K562 (cell line): Measurements from ENCODE around the gene PRRG4. TPM values are rescaled to one million over a fixed set of nuclear protein-coding genes. Genes with fewer than 3 reads are reported as not detected.

Source experiments
- ATAC-seq: fragments of 200-7000 bp; cut with Tn5 transposase; 3 replicates; pipeline ENCODE4 v1.9.1; 2020; ENCODE audit warnings: moderate library complexity
- BruUV-seq: library from RNA; stranded (reverse); fragments of 400-500 nt; replicated peaks from 2 replicates; lab custom pipeline; 2021; lab: Mats Ljungman, UMichigan
- CTCF ChIA-PET: fragments of 300-600 bp; formaldehyde crosslinking; extraction: SDS; loops from one replicate; lab custom pipeline; 2021; ENCODE audit warnings: low intra/inter-chr PET ratio; lab: Yijun Ruan, JAX
- POLR2A ChIA-PET: fragments of 300-600, 350-650 bp; sonication (Branson Sonifier 250); formaldehyde crosslinking; extraction: SDS; loops from one replicate; lab custom pipeline; 2021; ENCODE audit warnings: antibody characterized with exemption, inconsistent platforms; lab: Yijun Ruan, JAX
- DNase-seq, 4 experiments: peaks; one replicate each; pipeline versions ENCODE4 v3.0.0 to v3.0.0-alpha.2; 2011 to 2018; ENCODE audit warnings: low spot score in 3 of 4, mixed read lengths in 3 of 4; ENCODE audit errors: extremely low read depth in 1 of 4
- FAIRE-seq: peaks from 2 replicates; lab custom pipeline; 2011; peaks lifted over from hg19 to GRCh38; lab: Jason Lieb, UNC
- H2AFZ ChIP-seq: 2 replicates; pipeline ENCODE4 v1.6.0; 2011; ENCODE audit warnings: low read depth, low read length, control low read depth, inconsistent platforms
- H3K27ac ChIP-seq: fragments of 200-600 bp; 3 replicates; pipeline ENCODE4 v1.8.0; 2011; ENCODE audit warnings: low read depth, mild to moderate bottlenecking, control low read depth, inconsistent platforms, low read length, moderate library complexity, mixed read lengths; ENCODE audit errors: extremely low read depth
- H3K27me3 ChIP-seq, 2 experiments: fragments of 300-600 bp in 1 of 2; 2 replicates in 1 of 2; 3 replicates in 1 of 2; pipeline versions ENCODE4 v1.6.0 to v1.8.0; 2011; ENCODE audit warnings: inconsistent platforms in 2 of 2, low read length in 2 of 2, mild to moderate bottlenecking in 1 of 2, mixed read lengths in 1 of 2, moderate library complexity in 1 of 2; ENCODE audit not compliant: control insufficient read depth in 2 of 2, insufficient read depth in 2 of 2
- H3K36me3 ChIP-seq: fragments of 300-600 bp; 3 replicates; pipeline ENCODE4 v1.8.0; 2011; ENCODE audit warnings: mild to moderate bottlenecking, low read length, inconsistent platforms; ENCODE audit not compliant: control insufficient read depth, insufficient read depth
- H3K4me1 ChIP-seq, 2 experiments: fragments of 200-600 bp in 1 of 2; replicated peaks in 1 of 2; 2 replicates in 1 of 2; 3 replicates in 1 of 2; pipeline versions ENCODE4 v1.5.1 to v1.8.0; 2011; ENCODE audit warnings: inconsistent platforms in 2 of 2, low read length in 2 of 2, mild to moderate bottlenecking in 1 of 2, mixed read lengths in 1 of 2, moderate library complexity in 1 of 2; ENCODE audit not compliant: control insufficient read depth in 2 of 2, insufficient read depth in 2 of 2
- H3K4me2 ChIP-seq: 2 replicates; pipeline ENCODE4 v1.6.1; 2011; ENCODE audit warnings: low read length, control low read depth, inconsistent platforms, mixed read lengths; ENCODE audit not compliant: insufficient read depth
- H3K4me3 ChIP-seq: fragments of 200-600 bp; sonication (generic), shearing (Covaris generic); 2 replicates; pipeline ENCODE4 v1.5.1; 2016; ENCODE audit warnings: control low read depth, inconsistent platforms
- H3K79me2 ChIP-seq: fragments of 200-600 bp; 3 replicates; pipeline ENCODE4 v1.8.0; 2011; ENCODE audit warnings: low read length, inconsistent platforms; ENCODE audit not compliant: control insufficient read depth, insufficient read depth
- H3K9ac ChIP-seq, 2 experiments: 2 replicates each; pipeline versions ENCODE4 v1.6.0 to v1.6.1; 2011; ENCODE audit warnings: low read depth in 2 of 2, low read length in 2 of 2, control low read depth in 1 of 2, inconsistent platforms in 1 of 2, mild to moderate bottlenecking in 1 of 2, mixed read lengths in 1 of 2; ENCODE audit not compliant: insufficient read depth in 1 of 2
- H3K9me1 ChIP-seq: one replicate; pipeline ENCODE4 v1.6.0; 2011; ENCODE audit warnings: inconsistent platforms, mild to moderate bottlenecking, low read length, moderate library complexity; ENCODE audit not compliant: control insufficient read depth, insufficient read depth
- H3K9me3 ChIP-seq: replicated peaks from 2 replicates; pipeline ENCODE4 v1.5.1; 2011; ENCODE audit warnings: low read depth, low read length, inconsistent platforms; ENCODE audit not compliant: control insufficient read depth, insufficient read depth
- H4K20me1 ChIP-seq: replicated peaks from 2 replicates; pipeline ENCODE4 v1.6.1; 2011; ENCODE audit warnings: low read length, inconsistent platforms, mixed read lengths; ENCODE audit not compliant: control insufficient read depth, insufficient read depth
- ARNT ChIP-seq, 2 experiments: fragments of 450-650 bp; IDR thresholded peaks; 2 replicates each; pipeline ENCODE4 v1.6.1; 2016; ENCODE audit warnings: mild to moderate bottlenecking in 1 of 2
- CCNT2 ChIP-seq: IDR thresholded peaks from 2 replicates; pipeline ENCODE4 v1.6.1; 2011; ENCODE audit warnings: borderline replicate concordance, low read depth, mild to moderate bottlenecking, moderate library complexity, mixed read lengths, low read length; ENCODE audit not compliant: insufficient read length; ENCODE audit errors: extremely low read depth
- FOSL1 ChIP-seq: fragments of 200-800 bp; sonication (Bioruptor generic); conservative IDR thresholded peaks from 2 replicates; pipeline ENCODE4 v1.6.1; 2016; ENCODE audit warnings: missing genetic modification characterization, missing compliant biosample characterization
- FOXP1 ChIP-seq: sonication (generic); formaldehyde crosslinking; IDR thresholded peaks from 2 replicates; pipeline ENCODE4 v1.8.0; 2022; ENCODE audit warnings: mild to moderate bottlenecking, missing genetic modification reagents
- HDAC6 ChIP-seq: IDR thresholded peaks from 2 replicates; pipeline ENCODE4 v1.6.1; 2012; ENCODE audit warnings: low read depth, mild to moderate bottlenecking, control low read depth, inconsistent platforms, low read length, moderate library complexity
- JUND ChIP-seq, 2 experiments: IDR thresholded peaks; 2 replicates in 1 of 2; 3 replicates in 1 of 2; pipeline ENCODE4 v1.6.1; 2011; ENCODE audit warnings: borderline replicate concordance in 2 of 2, low read depth in 2 of 2, low read length in 2 of 2, improper control_type of control experiment in 1 of 2, missing biosample characterization in 1 of 2, missing genetic modification characterization in 1 of 2, missing genetic modification reagents in 1 of 2
- MIER1 ChIP-seq: fragments of 450-650 bp; IDR thresholded peaks from 2 replicates; pipeline ENCODE4 v1.6.1; 2016; ENCODE audit warnings: antibody characterized with exemption, mild to moderate bottlenecking, low read depth
- NFIC ChIP-seq: fragments of 450-650 bp; IDR thresholded peaks from 2 replicates; pipeline ENCODE4 v1.6.1; 2017; ENCODE audit warnings: mild to moderate bottlenecking, inconsistent platforms
- RFX5 ChIP-seq: IDR thresholded peaks from 2 replicates; pipeline ENCODE4 v1.6.1; 2011; ENCODE audit warnings: low read depth, mild to moderate bottlenecking, improper control_type of control experiment, low read length
- SP2 ChIP-seq: IDR thresholded peaks from 2 replicates; pipeline ENCODE4 v1.6.1; 2011; ENCODE audit warnings: mild to moderate bottlenecking, low read depth, low read length, moderate library complexity; ENCODE audit not compliant: poor library complexity, severe bottlenecking; ENCODE audit errors: extremely low read depth
- TCF3 ChIP-seq: sonication (generic); formaldehyde crosslinking; IDR thresholded peaks from 2 replicates; pipeline ENCODE4 v1.4.0; 2020; ENCODE audit warnings: mild to moderate bottlenecking, missing genetic modification reagents
- ZNF197 ChIP-seq: fragments of 200-800 bp; sonication (Bioruptor generic); IDR thresholded peaks from 2 replicates; pipeline ENCODE4 v1.6.1; 2016; ENCODE audit warnings: low read depth, missing genetic modification characterization, missing compliant biosample characterization
- ZNF609 ChIP-seq: sonication (generic); formaldehyde crosslinking; IDR thresholded peaks from 2 replicates; pipeline ENCODE4 v1.8.1; 2023; ENCODE audit warnings: missing genetic modification reagents, mild to moderate bottlenecking, borderline replicate concordance
- ZNF785 ChIP-seq: fragments of 250-450 bp; sonication (Bioruptor Pico); IDR thresholded peaks from 2 replicates; pipeline ENCODE4 v1.4.0; 2020; ENCODE audit warnings: mild to moderate bottlenecking
- WGBS: fragments of 100-300 bp; shearing (Covaris generic); methylation state at CpG from one replicate; pipeline ENCODE4 v1.1.6; 2016; ENCODE audit warnings: low coverage, mixed read lengths; ENCODE audit not compliant: insufficient coverage; ENCODE audit errors: missing lambda C conversion rate; 5-methylcytosine and 5-hydroxymethylcytosine counted together
- in situ Hi-C: fragments of 300-500 bp; cut with MboI; formaldehyde crosslinking; loops from 4 replicates; pipeline ENCODE4 v1.15.0; 2018; ENCODE audit warnings: inconsistent platforms, mixed read lengths
- intact Hi-C: fragments of 100-400 bp; cut with micrococcal nuclease; formaldehyde crosslinking; loops from 2 replicates; pipeline ENCODE4 v1.14.2; 2022
- polyA plus RNA-seq, 8 experiments: library from polyadenylated mRNA; depleted of rRNA in 4 of 8; stranded (reverse) in 5 of 8; unstranded in 3 of 8; fragments of >200 nt; fragmentation: Nextera tagmentation in 2 of 8; fragmentation: Illumina TruSeq in 1 of 8; extraction: Ambion mirVana in 2 of 8; extraction: Trizol in 1 of 8; gene quantifications; 2 replicates each; pipeline versions ENCODE4 v1.2.1 to v1.2.3, GENCODE V29; 2011 to 2014; ENCODE audit warnings: inconsistent platforms in 1 of 8, missing spikeins in 1 of 8
- total RNA-seq, 7 experiments: library from RNA; depleted of rRNA in 6 of 7; stranded (reverse); fragments of >200 nt in 6 of 7; fragmentation: Illumina TruSeq in 2 of 7; extraction: Trizol in 2 of 7; gene quantifications; 2 replicates each; pipeline versions ENCODE4 v1.2.1 to v1.2.3, GENCODE V29; 2011 to 2021; ENCODE audit warnings: low replicate concordance in 1 of 7
- TF ChIP-seq, protein P1 (sequence below), 2 experiments: fragments of 450-650 bp in 1 of 2; IDR thresholded peaks; 2 replicates each; pipeline ENCODE4 v1.6.1; 2011 to 2017; ENCODE audit warnings: low read depth in 2 of 2, antibody characterized with exemption in 1 of 2, borderline replicate concordance in 1 of 2, low read length in 1 of 2, mild to moderate bottlenecking in 1 of 2, mixed read lengths in 1 of 2; ENCODE audit not compliant: control insufficient read depth in 1 of 2

The PRRG4 gene
- total and polyA plus RNA-seq, 9 of the 15 experiments (the other 6 are each of a cell fraction or from before 2014, with no cell fraction given), result not detected

- H3K9ac ChIP-seq, result no peak overlapping the region
- peaks cover 17 to 21% of the 10 kb centered on the region in 2 experiments for H3K27me3 ChIP-seq
- ChIA-PET CTCF (no interaction called here), POLR2A (no interaction called here)
- ATAC-seq (no peak), FAIRE-seq (no peak), DNase-seq (no peak)
- H2AFZ ChIP-seq, result no peak overlapping the region
- no peak overlapping the region for H3K4me2 ChIP-seq
- intact Hi-C loops, result no loop called here
- H3K79me2 ChIP-seq, result no peaks in the 10 kb centered on the region
- no peak overlapping the region for H3K4me3 ChIP-seq
- in situ Hi-C loops, result no loop called here
- WGBS, result 3% methylated on average over 9 of the region's 9 CpGs
- BruUV-seq, result no TSS peak
- H3K9me1 ChIP-seq, result no peaks in the 10 kb centered on the region
- peaks cover 0 to 9% of the 10 kb centered on the region in 2 experiments; a peak in 2 of 5 replicates for H3K4me1 ChIP-seq
- no peaks in the 10 kb centered on the region for H4K20me1 ChIP-seq
- no peaks in the 10 kb centered on the region for H3K36me3 ChIP-seq
- H3K9me3 ChIP-seq, result no peaks in the 10 kb centered on the region
- H3K27ac ChIP-seq, result no peak overlapping the region
- no peak for TF ChIP-seq ARNT (IDR thresholded peaks at IDR 0.05)
- no peak for TF ChIP-seq HDAC6
- no peak for TF ChIP-seq ZNF785 (CRISPR knock-in tag)
- TF ChIP-seq MIER1, result no peak
- no peak for TF ChIP-seq FOXP1 (CRISPR knock-in tag)
- no peak for TF ChIP-seq TCF3 (CRISPR knock-in tag)
- TF ChIP-seq, protein P1, sequence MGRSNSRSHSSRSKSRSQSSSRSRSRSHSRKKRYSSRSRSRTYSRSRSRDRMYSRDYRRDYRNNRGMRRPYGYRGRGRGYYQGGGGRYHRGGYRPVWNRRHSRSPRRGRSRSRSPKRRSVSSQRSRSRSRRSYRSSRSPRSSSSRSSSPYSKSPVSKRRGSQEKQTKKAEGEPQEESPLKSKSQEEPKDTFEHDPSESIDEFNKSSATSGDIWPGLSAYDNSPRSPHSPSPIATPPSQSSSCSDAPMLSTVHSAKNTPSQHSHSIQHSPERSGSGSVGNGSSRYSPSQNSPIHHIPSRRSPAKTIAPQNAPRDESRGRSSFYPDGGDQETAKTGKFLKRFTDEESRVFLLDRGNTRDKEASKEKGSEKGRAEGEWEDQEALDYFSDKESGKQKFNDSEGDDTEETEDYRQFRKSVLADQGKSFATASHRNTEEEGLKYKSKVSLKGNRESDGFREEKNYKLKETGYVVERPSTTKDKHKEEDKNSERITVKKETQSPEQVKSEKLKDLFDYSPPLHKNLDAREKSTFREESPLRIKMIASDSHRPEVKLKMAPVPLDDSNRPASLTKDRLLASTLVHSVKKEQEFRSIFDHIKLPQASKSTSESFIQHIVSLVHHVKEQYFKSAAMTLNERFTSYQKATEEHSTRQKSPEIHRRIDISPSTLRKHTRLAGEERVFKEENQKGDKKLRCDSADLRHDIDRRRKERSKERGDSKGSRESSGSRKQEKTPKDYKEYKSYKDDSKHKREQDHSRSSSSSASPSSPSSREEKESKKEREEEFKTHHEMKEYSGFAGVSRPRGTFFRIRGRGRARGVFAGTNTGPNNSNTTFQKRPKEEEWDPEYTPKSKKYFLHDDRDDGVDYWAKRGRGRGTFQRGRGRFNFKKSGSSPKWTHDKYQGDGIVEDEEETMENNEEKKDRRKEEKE (IDR thresholded peaks at IDR 0.05; ENCODE audit: borderline replicate concordance in 1 of 2, control insufficient read depth in 1 of 2, low read depth in 2 of 2, low read length in 1 of 2), result no peak
- no peak for TF ChIP-seq FOSL1 (tag)
- TF ChIP-seq ZNF609 (CRISPR knock-in tag), result no peak
- no peak for TF ChIP-seq CCNT2
- TF ChIP-seq NFIC, result no peak
- TF ChIP-seq JUND (IDR thresholded peaks at IDR 0.05; ENCODE audit: borderline replicate concordance, low read depth, low read length), result no peak
- no peak for TF ChIP-seq JUND (tag; IDR thresholded peaks at IDR 0.05; ENCODE audit: borderline replicate concordance, low read depth, low read length)
- no peak for TF ChIP-seq SP2
- no peak for TF ChIP-seq RFX5
- no peak for TF ChIP-seq ZNF197 (CRISPR knock-in tag)
Observed at GRCh38 chr11:32830796-32831195, 1.1 kb downstream of the PRRG4 start.
